ENCODE data around the gene NDRG4.

Gene NDRG4

GRCh38 chr16:58509256-58510096 is 9.5 kb downstream of the NDRG4 start:
- POLR2A ChIA-PET: no interaction called here
- no peak overlapping the region for H3K4me3 ChIP-seq (ENCODE audit: low read depth, low read length)
- CTCF ChIA-PET: interaction anchor here (0.9 to 7.7 kb wide), 6 partner anchors 8 to 246 kb away, joined by 3 to 78 read pairs (median 4); partner anchors contain the start of gene NDRG4
- TF ChIP-seq, protein P1, sequence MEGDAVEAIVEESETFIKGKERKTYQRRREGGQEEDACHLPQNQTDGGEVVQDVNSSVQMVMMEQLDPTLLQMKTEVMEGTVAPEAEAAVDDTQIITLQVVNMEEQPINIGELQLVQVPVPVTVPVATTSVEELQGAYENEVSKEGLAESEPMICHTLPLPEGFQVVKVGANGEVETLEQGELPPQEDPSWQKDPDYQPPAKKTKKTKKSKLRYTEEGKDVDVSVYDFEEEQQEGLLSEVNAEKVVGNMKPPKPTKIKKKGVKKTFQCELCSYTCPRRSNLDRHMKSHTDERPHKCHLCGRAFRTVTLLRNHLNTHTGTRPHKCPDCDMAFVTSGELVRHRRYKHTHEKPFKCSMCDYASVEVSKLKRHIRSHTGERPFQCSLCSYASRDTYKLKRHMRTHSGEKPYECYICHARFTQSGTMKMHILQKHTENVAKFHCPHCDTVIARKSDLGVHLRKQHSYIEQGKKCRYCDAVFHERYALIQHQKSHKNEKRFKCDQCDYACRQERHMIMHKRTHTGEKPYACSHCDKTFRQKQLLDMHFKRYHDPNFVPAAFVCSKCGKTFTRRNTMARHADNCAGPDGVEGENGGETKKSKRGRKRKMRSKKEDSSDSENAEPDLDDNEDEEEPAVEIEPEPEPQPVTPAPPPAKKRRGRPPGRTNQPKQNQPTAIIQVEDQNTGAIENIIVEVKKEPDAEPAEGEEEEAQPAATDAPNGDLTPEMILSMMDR (IDR thresholded peaks at IDR 0.05; ENCODE audit: insufficient read depth, low read length, missing control alignments): no peak
- no peak for DNase-seq (ENCODE audit: low read depth, low spot score)

DNA sequence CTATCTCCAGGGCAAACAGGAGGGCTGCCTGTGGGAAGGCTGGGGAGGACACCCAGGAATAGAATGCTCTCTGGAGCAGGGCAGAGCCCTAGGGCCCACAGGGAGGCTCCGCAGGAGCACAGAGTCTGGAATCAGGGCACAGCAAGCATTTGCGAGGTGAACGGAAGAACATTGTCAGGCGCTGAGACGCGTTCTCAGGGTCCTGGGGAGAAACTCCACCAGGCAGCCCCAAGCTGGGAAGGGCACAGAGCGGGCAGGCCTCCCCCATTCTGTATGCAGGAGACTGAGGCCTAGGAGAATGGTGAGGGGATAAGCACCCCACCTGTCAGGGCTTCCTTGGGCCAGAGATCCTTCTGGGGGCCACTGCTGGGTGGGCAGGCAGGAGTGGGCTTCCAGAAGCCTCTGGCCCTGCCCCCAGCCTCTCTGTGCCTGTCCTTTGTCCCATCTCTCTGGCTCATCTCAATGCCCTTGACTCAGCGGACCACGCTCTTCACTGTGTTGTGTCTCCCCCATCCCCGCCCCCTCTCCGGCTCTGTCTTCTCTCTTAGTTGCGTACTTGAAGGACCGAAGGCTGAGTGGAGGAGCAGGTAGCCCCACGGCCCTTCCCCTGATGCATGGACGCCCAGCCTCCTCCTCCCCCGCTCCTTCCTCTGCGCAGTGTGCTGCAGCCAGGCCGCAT is 10.3 kb downstream of the NDRG4 start:
- POLR2A ChIA-PET: interaction anchor here (0.7 kb wide), 1 partner anchor 10 kb away, joined by 3 read pairs; the partner anchor contains the start of gene NDRG4
- no peak overlapping the region for H3K4me3 ChIP-seq (ENCODE audit: low read depth, low read length)
- DNase-seq (ENCODE audit: low read depth, low spot score): no peak
- CTCF ChIA-PET: interaction anchor here (0.7 to 7.7 kb wide), 9 partner anchors 9 to 246 kb away, joined by 3 to 78 read pairs (median 4); partner anchors contain the start of gene NDRG4
- TF ChIP-seq, protein P1 (IDR thresholded peaks at IDR 0.05; ENCODE audit: insufficient read depth, low read length, missing control alignments): no peak

- ChIA-PET POLR2A (interaction anchor here (0.7 kb wide), 1 partner anchor 11 kb away, joined by 3 read pairs; the partner anchor contains the start of gene NDRG4), CTCF (interaction anchor here (0.7 to 7.7 kb wide), 13 partner anchors 10 to 245 kb away, joined by 3 to 78 read pairs (median 6); partner anchors contain the start of gene NDRG4)
- DNase-seq (ENCODE audit: low read depth, low spot score): no peak
- no peak overlapping the region for H3K4me3 ChIP-seq (ENCODE audit: low read depth, low read length)
- TF ChIP-seq, protein P1 (IDR thresholded peaks at IDR 0.05; ENCODE audit: insufficient read depth, low read length, missing control alignments): no peak
These were observed 11.1 kb downstream of the NDRG4 start for GRCh38 chr16:58510776-58511628.

DNA sequence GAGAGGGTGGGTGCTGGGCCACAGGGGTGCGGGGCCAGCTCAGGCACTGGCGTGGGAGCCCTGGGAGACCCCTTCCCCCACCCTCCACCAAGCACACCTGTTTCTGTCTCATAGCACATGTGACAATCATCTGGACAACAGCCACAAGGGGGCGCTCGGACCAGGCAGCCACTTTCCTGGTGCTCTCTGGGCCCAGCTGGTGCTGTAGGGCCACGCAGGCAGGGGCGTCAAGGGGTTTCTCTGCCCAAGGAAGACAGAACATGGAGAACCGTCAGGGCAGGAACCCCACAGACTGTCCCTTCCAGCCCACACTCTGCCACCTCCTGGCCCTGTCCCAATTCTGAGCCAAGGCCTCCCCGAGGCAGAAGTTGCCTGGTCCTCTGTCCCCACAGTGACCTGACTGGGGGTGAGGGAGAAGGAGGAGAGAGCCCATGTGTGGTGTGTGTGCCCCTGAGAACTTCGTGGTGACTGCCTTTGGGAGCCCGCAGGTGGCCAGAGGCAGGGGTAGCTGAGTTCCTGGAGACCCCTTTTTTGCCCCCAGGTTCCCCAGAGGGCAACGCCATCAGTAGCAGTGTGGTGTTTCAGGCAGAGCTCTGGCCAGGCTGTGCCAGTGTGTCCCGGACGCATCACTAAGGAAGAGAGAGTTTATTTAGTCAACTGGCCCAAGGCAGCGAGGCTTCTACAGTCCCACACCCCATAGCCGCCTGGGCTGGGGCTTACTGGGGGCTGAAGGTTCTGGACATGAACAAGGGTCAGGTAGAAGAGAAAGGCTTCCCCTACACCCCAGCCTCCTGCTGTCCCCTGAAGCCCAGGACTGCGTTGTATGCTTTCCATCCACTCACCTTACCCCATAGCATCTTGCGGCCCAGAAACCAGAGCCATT is 12.2 kb downstream of the NDRG4 start:
- DNase-seq (ENCODE audit: low read depth, low spot score): no peak

DNA sequence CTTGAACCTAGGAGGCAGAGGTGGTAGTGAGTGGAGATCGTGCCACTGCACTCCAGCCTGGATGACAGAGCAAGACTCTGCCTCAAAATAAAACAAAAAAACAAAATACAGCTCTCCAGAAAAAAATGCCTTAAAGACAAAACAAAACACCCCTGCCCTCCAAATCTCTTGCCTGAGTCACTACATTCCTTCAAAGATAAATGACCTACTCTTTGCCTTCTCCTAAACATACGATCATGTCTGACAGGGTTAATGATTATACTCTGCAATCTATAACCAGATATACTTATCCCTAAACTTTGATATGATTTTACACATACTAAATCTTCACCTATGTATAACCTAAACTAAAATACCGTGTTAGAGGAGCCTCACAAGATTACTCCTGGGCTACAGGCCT is 13.9 kb downstream of the NDRG4 start:
- POLR2A ChIA-PET: no interaction called here
- CTCF ChIA-PET: interaction anchor here (0.9 to 7.7 kb wide), 11 partner anchors 13 to 243 kb away, joined by 3 to 78 read pairs (median 6); partner anchors contain the start of gene NDRG4
- TF ChIP-seq, protein P1 (IDR thresholded peaks at IDR 0.05; ENCODE audit: insufficient read depth, low read length, missing control alignments): no peak
- DNase-seq (ENCODE audit: low read depth, low spot score): no peak
- H3K4me3 ChIP-seq (ENCODE audit: low read depth, low read length): no peak overlapping the region

More for the DNA sequence above, 12.2 kb downstream of the NDRG4 start:
- no peak overlapping the region for H3K4me3 ChIP-seq (ENCODE audit: low read depth, low read length)
- POLR2A ChIA-PET: no interaction called here
- TF ChIP-seq, protein P1 (IDR thresholded peaks at IDR 0.05; ENCODE audit: insufficient read depth, low read length, missing control alignments): peak; percentile 68
- CTCF ChIA-PET: interaction anchor here (0.7 to 7.7 kb wide), 17 partner anchors 10 to 251 kb away, joined by 3 to 78 read pairs (median 5); partner anchors contain the start of gene NDRG4
